HG03460 (cell line): ENCODE measurements around the gene FLRT2.

ENCODE experiments used
- ATAC-seq: cut with Tn5 transposase; IDR thresholded peaks from one replicate; pipeline ENCODE4 v1.9.1; 2021; ENCODE audit not compliant: unreplicated experiment

FLRT2 gene

GRCh38 chr14:85529803-85530574 is at the start of gene FLRT2:
Gene FLRT2 (plus strand): TSS chr14:85530144. CDS start chr14:85621515, 91,371 bp downstream.
- no peak for ATAC-seq

- ATAC-seq, result no peak
These were observed 48.5 kb upstream of the FLRT2 start for GRCh38 chr14:85481471-85481870.

- ATAC-seq, result no peak
These were observed 47.4 kb upstream of the FLRT2 start for GRCh38 chr14:85482552-85482951.

GRCh38 chr14:85483037-85483436 is 46.9 kb upstream of the FLRT2 start:
- no peak for ATAC-seq

- no peak for ATAC-seq
These were observed 46.3 kb upstream of the FLRT2 start for GRCh38 chr14:85483652-85484051.

- ATAC-seq, result no peak
These were observed 42.7 kb upstream of the FLRT2 start for GRCh38 chr14:85487215-85487614.

GRCh38 chr14:85501751-85502150 is 28.2 kb upstream of the FLRT2 start:
- no peak for ATAC-seq

- ATAC-seq, result no peak
These were observed 21.1 kb upstream of the FLRT2 start for GRCh38 chr14:85508863-85509262.

GRCh38 chr14:85512451-85512850 is 17.5 kb upstream of the FLRT2 start:
- no peak for ATAC-seq

GRCh38 chr14:85514487-85514886 is 15.5 kb upstream of the FLRT2 start:
- no peak for ATAC-seq

GRCh38 chr14:85516239-85517113 is 13.5 kb upstream of the FLRT2 start:
- no peak for ATAC-seq

GRCh38 chr14:85517114-85517688 is 12.7 kb upstream of the FLRT2 start:
- no peak for ATAC-seq

GRCh38 chr14:85519661-85520305 is 10.2 kb upstream of the FLRT2 start:
- ATAC-seq, result no peak

GRCh38 chr14:85520581-85520980 is 9.4 kb upstream of the FLRT2 start:
- no peak for ATAC-seq

GRCh38 chr14:85523624-85524023 is 6.3 kb upstream of the FLRT2 start:
- no peak for ATAC-seq

- no peak for ATAC-seq
These were observed 2.9 kb upstream of the FLRT2 start for GRCh38 chr14:85527006-85527405.

GRCh38 chr14:85527445-85528035 is 2.4 kb upstream of the FLRT2 start:
- no peak for ATAC-seq

- ATAC-seq, result no peak
These were observed 1.7 kb upstream of the FLRT2 start for GRCh38 chr14:85528080-85528896.

- no peak for ATAC-seq
These were observed 880 bp upstream of the FLRT2 start for GRCh38 chr14:85528897-85529631.
